ENCODE results near the gene MYO16.

GRCh38 chr13:109191413-109191812, 562.0 kb downstream of the MYO16 start:
- TF ChIP-seq POLR2A (IDR thresholded peaks at IDR 0.05; ENCODE audit: low read depth, low read length) (no peak), TAF1 (IDR thresholded peaks at IDR 0.05; ENCODE audit: low read depth, low read length) (no peak), POLR2AphosphoS5 (IDR thresholded peaks at IDR 0.05; ENCODE audit: low read depth, low read length) (no peak)

All from GM12891 (cell line).